Prostate gland (tissue), 1 donor: ENCODE data around the gene HOXC12.

Experiments used
- POLR2A ChIP-seq: fragments of 450-650 bp; IDR thresholded peaks from one replicate; pipeline ENCODE4 v1.6.1; 2016; ENCODE audit warnings: antibody characterized with exemption, mild to moderate bottlenecking
- POLR2AphosphoS5 ChIP-seq: sonication (generic); formaldehyde crosslinking; IDR thresholded peaks from one replicate; pipeline ENCODE4 v1.6.1; 2017; ENCODE audit warnings: antibody characterized with exemption

GRCh38 chr12:53984901-53985691, 30.4 kb downstream of the HOXC12 start, which contains the start of gene HOXC10:
- TF ChIP-seq POLR2A (no peak), POLR2AphosphoS5 (no peak)
